ENCODE results near the gene HCFC2. TPM values are rescaled to one million over a fixed set of nuclear protein-coding genes. Genes with fewer than 3 reads are reported as not detected.

The HCFC2 gene
- total RNA-seq, 1 donor from 2014 or later = 10.3 TPM

- Histone ChIP-seq H3K79me2 (ENCODE audit: insufficient read depth, low read length) (peaks cover 72% of the 10 kb centered on the region), H3K9me3 (ENCODE audit: insufficient read depth, low read depth, low read length) (no peaks in the 10 kb centered on the region), H4K20me1 (ENCODE audit: insufficient read depth, low read length) (peaks cover 16% of the 10 kb centered on the region), H3K4me2 (ENCODE audit: low read length) (no peak overlapping the region), H3K27ac (ENCODE audit: low read depth, low read length) (no peak overlapping the region), H3K36me3 (ENCODE audit: insufficient read depth, low read length) (peaks cover 8% of the 10 kb centered on the region), H2AFZ (ENCODE audit: low read depth, low read length) (no peak overlapping the region), H3K4me3 (ENCODE audit: insufficient read depth, low read depth, low read length) (no peak overlapping the region), H3K4me1 (ENCODE audit: insufficient read depth, low read length) (peaks cover 30% of the 10 kb centered on the region), H3K9ac (ENCODE audit: low read length) (no peak overlapping the region), H3K27me3 (ENCODE audit: insufficient read depth, low read length) (no peaks in the 10 kb centered on the region)
- DNase-seq (ENCODE audit: low read depth) (no peak), FAIRE-seq (no peak)
- no peak overlapping the region for H3K4me3 Mint-ChIP-seq (ENCODE audit: unreplicated experiment)
- no peaks in the 10 kb centered on the region for H3K9me3 Mint-ChIP-seq (ENCODE audit: unreplicated experiment)
- peaks cover 28% of the 10 kb centered on the region for H3K4me1 Mint-ChIP-seq (ENCODE audit: low read depth, unreplicated experiment)
- H3K36me3 Mint-ChIP-seq (ENCODE audit: low read depth, unreplicated experiment) = no peaks in the 10 kb centered on the region
- no peak for TF ChIP-seq EZH2 (IDR thresholded peaks at IDR 0.05; ENCODE audit: insufficient read depth, low read length)
- TF ChIP-seq CTCF (IDR thresholded peaks at IDR 0.05; ENCODE audit: insufficient read depth, low read depth, low read length) = no peak
- no peak overlapping the region for H3K27ac Mint-ChIP-seq (ENCODE audit: unreplicated experiment)
- H3K27me3 Mint-ChIP-seq (ENCODE audit: low read depth, unreplicated experiment) = no peaks in the 10 kb centered on the region
Observed at GRCh38 chr12:104134882-104135281, 70.6 kb downstream of the HCFC2 start.

DNA sequence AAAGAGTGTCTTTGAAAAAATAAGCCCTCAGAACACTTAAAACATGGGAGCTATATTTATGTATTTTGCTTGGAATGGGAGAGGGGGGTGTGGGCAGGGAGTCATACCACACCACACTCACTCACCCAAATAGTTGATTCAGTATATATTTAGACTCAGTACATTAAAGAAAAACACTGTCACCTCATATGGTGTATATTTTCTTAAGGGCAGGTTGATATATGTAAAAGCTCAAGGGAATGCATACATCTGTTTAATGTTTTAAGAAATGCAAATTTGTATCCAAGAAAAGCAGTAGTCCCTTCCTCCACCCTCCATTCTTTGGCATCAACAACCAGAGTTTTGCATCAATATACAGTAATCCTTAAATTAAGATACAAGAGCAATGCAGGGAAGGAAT, 72.2 kb downstream of the HCFC2 start:
- no peak for FAIRE-seq
- no peaks in the 10 kb centered on the region for H3K9me3 ChIP-seq (ENCODE audit: insufficient read depth, low read depth, low read length)
- H2AFZ ChIP-seq (ENCODE audit: low read depth, low read length) = no peak overlapping the region
- peak; percentile 29 for DNase-seq (ENCODE audit: low read depth)
- H3K27ac Mint-ChIP-seq (ENCODE audit: unreplicated experiment) = peak overlapping the region; percentile 78
- H3K4me1 Mint-ChIP-seq (ENCODE audit: low read depth, unreplicated experiment) = peaks cover 20% of the 10 kb centered on the region
- H3K36me3 Mint-ChIP-seq (ENCODE audit: low read depth, unreplicated experiment) = no peaks in the 10 kb centered on the region
- peak overlapping the region; percentile 92 for H3K4me3 Mint-ChIP-seq (ENCODE audit: unreplicated experiment)
- H3K27ac ChIP-seq (ENCODE audit: low read depth, low read length) = no peak overlapping the region
- peak overlapping the region; percentile 86 for H3K9ac ChIP-seq (ENCODE audit: low read length)
- H3K4me3 ChIP-seq (ENCODE audit: insufficient read depth, low read depth, low read length) = peak overlapping the region; percentile 85
- H3K27me3 Mint-ChIP-seq (ENCODE audit: low read depth, unreplicated experiment) = no peaks in the 10 kb centered on the region
- H3K9me3 Mint-ChIP-seq (ENCODE audit: unreplicated experiment) = no peaks in the 10 kb centered on the region
- H3K27me3 ChIP-seq (ENCODE audit: insufficient read depth, low read length) = no peaks in the 10 kb centered on the region
- peaks cover 14% of the 10 kb centered on the region for H4K20me1 ChIP-seq (ENCODE audit: insufficient read depth, low read length)
- H3K36me3 ChIP-seq (ENCODE audit: insufficient read depth, low read length) = peaks cover 8% of the 10 kb centered on the region
- TF ChIP-seq CTCF (IDR thresholded peaks at IDR 0.05; ENCODE audit: insufficient read depth, low read depth, low read length) = no peak
- no peak for TF ChIP-seq EZH2 (IDR thresholded peaks at IDR 0.05; ENCODE audit: insufficient read depth, low read length)
- peaks cover 56% of the 10 kb centered on the region for H3K79me2 ChIP-seq (ENCODE audit: insufficient read depth, low read length)
- peaks cover 24% of the 10 kb centered on the region for H3K4me1 ChIP-seq (ENCODE audit: insufficient read depth, low read length)
- H3K4me2 ChIP-seq (ENCODE audit: low read length) = peak overlapping the region; percentile 90

- H3K9ac ChIP-seq (ENCODE audit: low read length) = peak overlapping the region; percentile 86
- DNase-seq (ENCODE audit: low read depth) (peak; percentile 76), FAIRE-seq (no peak)
- peaks cover 18% of the 10 kb centered on the region for H3K4me1 Mint-ChIP-seq (ENCODE audit: low read depth, unreplicated experiment)
- H3K4me2 ChIP-seq (ENCODE audit: low read length) = peak overlapping the region; percentile 90
- no peaks in the 10 kb centered on the region for H3K9me3 Mint-ChIP-seq (ENCODE audit: unreplicated experiment)
- H3K27ac Mint-ChIP-seq (ENCODE audit: unreplicated experiment) = peak overlapping the region; percentile 78
- peak overlapping the region; percentile 92 for H3K4me3 Mint-ChIP-seq (ENCODE audit: unreplicated experiment)
- H3K4me1 ChIP-seq (ENCODE audit: insufficient read depth, low read length) = peaks cover 24% of the 10 kb centered on the region
- H3K27me3 Mint-ChIP-seq (ENCODE audit: low read depth, unreplicated experiment) = no peaks in the 10 kb centered on the region
- H3K9me3 ChIP-seq (ENCODE audit: insufficient read depth, low read depth, low read length) = no peaks in the 10 kb centered on the region
- H3K36me3 Mint-ChIP-seq (ENCODE audit: low read depth, unreplicated experiment) = no peaks in the 10 kb centered on the region
- H3K79me2 ChIP-seq (ENCODE audit: insufficient read depth, low read length) = peaks cover 50% of the 10 kb centered on the region
- peak overlapping the region; percentile 85 for H3K4me3 ChIP-seq (ENCODE audit: insufficient read depth, low read depth, low read length)
- H3K36me3 ChIP-seq (ENCODE audit: insufficient read depth, low read length) = peaks cover 8% of the 10 kb centered on the region
- H3K27ac ChIP-seq (ENCODE audit: low read depth, low read length) = peak overlapping the region; percentile 80
- TF ChIP-seq CTCF (IDR thresholded peaks at IDR 0.05; ENCODE audit: insufficient read depth, low read depth, low read length) (no peak), EZH2 (IDR thresholded peaks at IDR 0.05; ENCODE audit: insufficient read depth, low read length) (no peak)
- H4K20me1 ChIP-seq (ENCODE audit: insufficient read depth, low read length) = peaks cover 10% of the 10 kb centered on the region
- H2AFZ ChIP-seq (ENCODE audit: low read depth, low read length) = peak overlapping the region; percentile 48
- no peaks in the 10 kb centered on the region for H3K27me3 ChIP-seq (ENCODE audit: insufficient read depth, low read length)
Observed at GRCh38 chr12:104137001-104137901, 72.9 kb downstream of the HCFC2 start.

Measured in astrocyte (in vitro differentiated cells and primary cell).